Testis (tissue), 3 donors: Measurements from ENCODE around the gene BET1. TPM values are rescaled to one million over a fixed set of nuclear protein-coding genes. Genes with fewer than 3 reads are reported as not detected.

Source experiments
- DNase-seq: peaks from one replicate; pipeline ENCODE4 v3.0.0-alpha.2; 2019
- H3K27ac ChIP-seq, 2 donors: fragments of 200-600 bp; sonication (generic); one replicate each; pipeline ENCODE4 v1.5.1; 2019
- H3K27me3 ChIP-seq: fragments of 200-600 bp; sonication (generic); one replicate; pipeline ENCODE4 v1.5.1; 2019
- H3K36me3 ChIP-seq: fragments of 200-600 bp; sonication (generic); one replicate; pipeline ENCODE4 v1.5.1; 2017; ENCODE audit warnings: low read depth; ENCODE audit errors: missing control alignments
- H3K4me1 ChIP-seq: fragments of 200-600 bp; sonication (generic); one replicate; pipeline ENCODE4 v1.5.1; 2019
- H3K4me3 ChIP-seq, 2 donors: fragments of 200-600 bp; sonication (generic); one replicate each; pipeline ENCODE4 v1.5.1; 2017 to 2019
- H3K9me3 ChIP-seq: fragments of 200-600 bp; sonication (generic); one replicate; pipeline ENCODE4 v1.5.1; 2017
- POLR2A ChIP-seq: fragments of 450-650 bp; IDR thresholded peaks from one replicate; pipeline ENCODE4 v1.6.1; 2017; ENCODE audit warnings: antibody characterized with exemption, mild to moderate bottlenecking, moderate library complexity
- WGBS, 2 donors: methylation state at CpG; one replicate each; pipeline ENCODE4 v1.1.5; 2018; 5-methylcytosine and 5-hydroxymethylcytosine counted together
- intact Hi-C: fragments of 100-400 bp; cut with DNase I; formaldehyde crosslinking; loops from one replicate; pipeline ENCODE4 v1.15.1; 2023; ENCODE audit warnings: low total_unique reads
- polyA plus RNA-seq: library from polyadenylated mRNA; stranded (reverse); fragments of 350-450 nt; fragmentation: Illumina TruSeq; extraction: RNeasy Lipid Tissue Mini Kit (QIAGEN cat#74804); gene quantifications from one replicate; pipeline ENCODE4 v1.2.3, GENCODE V29; 2014; ENCODE audit warnings: low read depth, low replicate concordance; ENCODE audit not compliant: insufficient read depth
- total RNA-seq, 2 donors: library from RNA; depleted of rRNA; stranded (reverse); fragments of >200 nt; gene quantifications; one replicate each; pipeline ENCODE4 v1.2.3, GENCODE V29; 2016
- TF ChIP-seq, protein P1 (sequence below), 3 experiments: fragments of 450-650 bp in 2 of 3; fragments of 200-600 bp in 1 of 3; sonication (generic) in 1 of 3; IDR thresholded peaks; one replicate each; pipeline ENCODE4 v1.5.1; 2016 to 2019; ENCODE audit warnings: antibody characterized with exemption in 3 of 3, mild to moderate bottlenecking in 2 of 3, moderate library complexity in 1 of 3

The BET1 gene
- total and polyA plus RNA-seq, 3 donors from 2014 or later, result 19.4 to 28.3 (median 23.6) TPM

DNA sequence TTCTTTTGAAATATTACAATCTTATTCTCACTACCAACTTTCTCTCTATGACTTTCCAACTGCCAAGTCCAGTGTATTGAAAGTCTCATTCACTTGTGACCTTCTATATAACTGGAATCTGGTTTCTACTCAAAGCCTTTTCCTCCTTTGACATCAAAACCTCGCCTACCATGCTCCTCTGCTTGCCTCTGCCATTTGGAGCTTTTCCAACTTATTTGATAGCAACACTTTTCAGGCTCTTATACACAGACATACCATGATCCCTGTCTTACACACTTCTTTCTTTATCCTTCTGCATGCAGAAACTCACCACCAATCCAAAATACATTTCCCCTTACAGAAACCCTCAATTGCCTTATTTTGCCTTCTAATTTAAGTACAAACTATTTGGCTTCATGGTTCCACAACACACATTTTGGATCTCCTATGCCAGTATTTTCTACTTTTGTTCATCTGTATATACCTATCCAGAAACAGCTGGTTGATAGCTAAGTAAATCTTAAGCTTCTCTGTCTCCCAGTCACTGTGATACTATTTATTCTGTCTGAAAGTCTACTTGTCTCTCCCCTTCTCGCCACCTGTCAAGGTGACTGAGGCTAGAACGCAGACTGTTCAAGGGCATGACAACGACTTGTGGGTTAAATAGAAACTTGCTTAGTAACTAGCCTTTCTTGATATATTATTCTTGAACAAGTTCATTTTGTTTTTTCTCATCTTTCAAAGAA is 60.2 kb downstream of the BET1 start:
- no peak for DNase-seq
- H3K4me3 ChIP-seq, result no peak overlapping the region
- H3K4me1 ChIP-seq, result no peaks in the 10 kb centered on the region
- H3K9me3 ChIP-seq, result no peaks in the 10 kb centered on the region
- peak overlapping the region in 1 of 2 donors; percentile 38 for H3K27ac ChIP-seq
- intact Hi-C loops, result no loop called here
- no peaks in the 10 kb centered on the region for H3K36me3 ChIP-seq
- 66 to 70% methylated on average over 4 of the region's 4 CpGs for WGBS, 2 donors
- no peaks in the 10 kb centered on the region for H3K27me3 ChIP-seq
- no peak for TF ChIP-seq POLR2A
- TF ChIP-seq, protein P1, sequence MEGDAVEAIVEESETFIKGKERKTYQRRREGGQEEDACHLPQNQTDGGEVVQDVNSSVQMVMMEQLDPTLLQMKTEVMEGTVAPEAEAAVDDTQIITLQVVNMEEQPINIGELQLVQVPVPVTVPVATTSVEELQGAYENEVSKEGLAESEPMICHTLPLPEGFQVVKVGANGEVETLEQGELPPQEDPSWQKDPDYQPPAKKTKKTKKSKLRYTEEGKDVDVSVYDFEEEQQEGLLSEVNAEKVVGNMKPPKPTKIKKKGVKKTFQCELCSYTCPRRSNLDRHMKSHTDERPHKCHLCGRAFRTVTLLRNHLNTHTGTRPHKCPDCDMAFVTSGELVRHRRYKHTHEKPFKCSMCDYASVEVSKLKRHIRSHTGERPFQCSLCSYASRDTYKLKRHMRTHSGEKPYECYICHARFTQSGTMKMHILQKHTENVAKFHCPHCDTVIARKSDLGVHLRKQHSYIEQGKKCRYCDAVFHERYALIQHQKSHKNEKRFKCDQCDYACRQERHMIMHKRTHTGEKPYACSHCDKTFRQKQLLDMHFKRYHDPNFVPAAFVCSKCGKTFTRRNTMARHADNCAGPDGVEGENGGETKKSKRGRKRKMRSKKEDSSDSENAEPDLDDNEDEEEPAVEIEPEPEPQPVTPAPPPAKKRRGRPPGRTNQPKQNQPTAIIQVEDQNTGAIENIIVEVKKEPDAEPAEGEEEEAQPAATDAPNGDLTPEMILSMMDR (IDR thresholded peaks at IDR 0.05), result no peak

Other genes starting within 250 kb of the BET1 start
- gene TFPI2, start 113.6 kb downstream of the BET1 start, total RNA-seq, result 1 to 10 TPM; 1.3 to 1.8 TPM
- gene TFPI2, start 113.6 kb downstream of the BET1 start, polyA plus RNA-seq, result 4.6 TPM
- not detected for gene GNGT1, start 97.8 kb downstream of the BET1 start, total RNA-seq
- gene GNGT1, start 97.8 kb downstream of the BET1 start, polyA plus RNA-seq, result not detected
- gene GNG11, start 82.6 kb downstream of the BET1 start, total RNA-seq, result 1 to 10 TPM; 3.9 to 4.0 TPM
- 11.7 TPM for gene GNG11, start 82.6 kb downstream of the BET1 start, polyA plus RNA-seq